Nephron (organoid): ENCODE data around the gene ILDR2.
A peak's percentile ranks its signal among the peaks of the same experiment; 100 is the strongest.

Experiments
- H3K27ac Mint-ChIP-seq, 3 experiments: 2 replicates each; pipeline ENCODE4 v1.8.0; 2020; ENCODE audit warnings: mixed read lengths in 3 of 3, mild to moderate bottlenecking in 2 of 3, moderate library complexity in 1 of 3
- H3K27me3 Mint-ChIP-seq: 2 replicates; pipeline ENCODE4 v1.8.0; 2021; ENCODE audit warnings: low read depth, mild to moderate bottlenecking, moderate library complexity, mixed read lengths
- H3K36me3 Mint-ChIP-seq: 2 replicates; pipeline ENCODE4 v1.8.0; 2020; ENCODE audit warnings: low read depth, mixed read lengths
- H3K4me1 Mint-ChIP-seq: 2 replicates; pipeline ENCODE4 v1.8.0; 2020; ENCODE audit warnings: mixed read lengths
- H3K4me3 Mint-ChIP-seq, 3 experiments: 2 replicates each; pipeline ENCODE4 v1.8.0; 2020; ENCODE audit warnings: mild to moderate bottlenecking in 3 of 3, mixed read lengths in 3 of 3, moderate library complexity in 2 of 3
- H3K9me3 Mint-ChIP-seq: 2 replicates; pipeline ENCODE4 v1.8.0; 2020; ENCODE audit warnings: mixed read lengths
- TF ChIP-seq, protein P1 (sequence below), 3 experiments: fragments of 200-600 bp; sonication (generic); IDR thresholded peaks; one replicate each; pipeline ENCODE4 v1.5.0; 2021; ENCODE audit warnings: antibody characterized with exemption in 3 of 3; ENCODE audit not compliant: unreplicated experiment in 3 of 3

The ILDR2 gene

DNA sequence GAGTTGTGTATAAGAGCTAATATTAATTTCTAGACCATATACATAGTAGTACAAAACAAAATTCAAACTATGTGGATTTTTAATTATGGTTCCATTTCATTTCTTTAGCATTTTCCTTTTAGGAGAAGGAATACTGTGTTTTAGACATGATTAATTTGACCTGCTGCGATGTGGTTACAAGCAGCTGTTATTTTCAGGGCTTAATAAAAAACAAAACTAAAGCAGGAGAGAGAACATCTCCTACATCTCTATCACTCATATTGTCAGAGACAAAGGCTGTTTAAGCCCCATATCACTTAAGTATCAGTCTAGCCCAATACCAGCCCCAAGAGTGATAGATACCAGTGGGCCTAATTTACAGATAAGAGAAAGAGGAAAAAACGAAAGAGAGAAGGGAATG lies 47.6 kb downstream of the ILDR2 start:
- Mint-ChIP-seq H3K9me3 (peaks cover 6% of the 10 kb centered on the region), H3K36me3 (peaks cover 5% of the 10 kb centered on the region), H3K27ac (no peak overlapping the region), H3K27me3 (peaks cover 14% of the 10 kb centered on the region), H3K4me1 (peaks cover 22% of the 10 kb centered on the region), H3K4me3 (no peak overlapping the region)
- TF ChIP-seq, protein P1, sequence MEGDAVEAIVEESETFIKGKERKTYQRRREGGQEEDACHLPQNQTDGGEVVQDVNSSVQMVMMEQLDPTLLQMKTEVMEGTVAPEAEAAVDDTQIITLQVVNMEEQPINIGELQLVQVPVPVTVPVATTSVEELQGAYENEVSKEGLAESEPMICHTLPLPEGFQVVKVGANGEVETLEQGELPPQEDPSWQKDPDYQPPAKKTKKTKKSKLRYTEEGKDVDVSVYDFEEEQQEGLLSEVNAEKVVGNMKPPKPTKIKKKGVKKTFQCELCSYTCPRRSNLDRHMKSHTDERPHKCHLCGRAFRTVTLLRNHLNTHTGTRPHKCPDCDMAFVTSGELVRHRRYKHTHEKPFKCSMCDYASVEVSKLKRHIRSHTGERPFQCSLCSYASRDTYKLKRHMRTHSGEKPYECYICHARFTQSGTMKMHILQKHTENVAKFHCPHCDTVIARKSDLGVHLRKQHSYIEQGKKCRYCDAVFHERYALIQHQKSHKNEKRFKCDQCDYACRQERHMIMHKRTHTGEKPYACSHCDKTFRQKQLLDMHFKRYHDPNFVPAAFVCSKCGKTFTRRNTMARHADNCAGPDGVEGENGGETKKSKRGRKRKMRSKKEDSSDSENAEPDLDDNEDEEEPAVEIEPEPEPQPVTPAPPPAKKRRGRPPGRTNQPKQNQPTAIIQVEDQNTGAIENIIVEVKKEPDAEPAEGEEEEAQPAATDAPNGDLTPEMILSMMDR (IDR thresholded peaks at IDR 0.05; ENCODE audit: unreplicated experiment in 3 of 3) = no peak

GRCh38 chr1:166925810-166926478 lies 49.4 kb downstream of the ILDR2 start:
- Mint-ChIP-seq H3K4me1 (peaks cover 22% of the 10 kb centered on the region), H3K4me3 (peak overlapping the region in 1 of 3 experiments; percentile 26), H3K27me3 (peaks cover 31% of the 10 kb centered on the region), H3K36me3 (peaks cover 5% of the 10 kb centered on the region), H3K9me3 (peaks cover 6% of the 10 kb centered on the region), H3K27ac (peak overlapping the region; percentile 44 to 82 (median 52))
- TF ChIP-seq, protein P1 (IDR thresholded peaks at IDR 0.05; ENCODE audit: unreplicated experiment in 3 of 3) = no peak

DNA sequence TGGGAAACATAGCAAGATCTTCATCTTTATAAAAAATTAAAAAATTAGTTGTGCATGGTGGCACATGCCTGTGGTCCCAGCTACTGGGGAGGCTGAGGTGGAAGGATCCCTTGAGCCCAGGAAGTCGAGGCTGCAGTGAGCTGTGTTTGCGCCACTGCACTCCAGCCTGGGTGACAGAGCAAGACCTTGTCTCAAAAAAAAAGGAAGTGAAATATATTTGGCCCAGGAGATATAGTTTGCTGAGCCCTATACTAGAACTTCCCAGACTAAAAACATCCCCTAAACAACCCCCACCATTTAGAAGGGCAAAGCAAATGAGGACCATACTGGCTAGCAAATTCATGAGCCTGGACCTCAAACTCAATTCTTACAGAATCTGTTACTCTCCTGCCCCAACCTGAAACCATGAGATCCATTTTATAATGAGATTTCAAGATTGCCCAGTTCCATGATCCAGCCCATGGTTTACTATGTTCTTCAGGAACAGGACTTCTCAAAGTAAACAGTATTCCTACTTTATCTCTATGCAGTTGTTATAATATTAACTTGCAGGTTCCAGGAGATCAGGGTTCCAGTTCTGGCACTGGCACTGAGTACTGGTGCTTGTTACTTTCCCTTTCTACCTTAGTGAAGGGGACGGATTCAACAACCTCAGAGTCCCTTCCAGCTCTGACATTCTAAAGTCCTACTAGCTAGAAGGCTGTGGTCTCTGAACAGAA lies 50.4 kb downstream of the ILDR2 start:
- peaks cover 6% of the 10 kb centered on the region for H3K9me3 Mint-ChIP-seq
- TF ChIP-seq, protein P1 (IDR thresholded peaks at IDR 0.05; ENCODE audit: unreplicated experiment in 3 of 3) = no peak
- H3K4me1 Mint-ChIP-seq = peaks cover 22% of the 10 kb centered on the region
- no peak overlapping the region for H3K4me3 Mint-ChIP-seq
- peaks cover 5% of the 10 kb centered on the region for H3K36me3 Mint-ChIP-seq
- peaks cover 39% of the 10 kb centered on the region for H3K27me3 Mint-ChIP-seq
- H3K27ac Mint-ChIP-seq = no peak overlapping the region

GRCh38 chr1:166920561-166921475 lies 54.5 kb downstream of the ILDR2 start:
- Mint-ChIP-seq H3K27ac (no peak overlapping the region), H3K27me3 (peaks cover 69% of the 10 kb centered on the region), H3K4me1 (peaks cover 5% of the 10 kb centered on the region), H3K36me3 (peaks cover 2% of the 10 kb centered on the region), H3K9me3 (no peaks in the 10 kb centered on the region), H3K4me3 (peak overlapping the region; percentile 79 to 81 (median 79))
- TF ChIP-seq, protein P1 (IDR thresholded peaks at IDR 0.05; ENCODE audit: unreplicated experiment in 3 of 3) = no peak

- H3K27me3 Mint-ChIP-seq = peaks cover 72% of the 10 kb centered on the region
Observed at GRCh38 chr1:166918956-166919316, 56.4 kb downstream of the ILDR2 start.

More at GRCh38 chr1:166918956-166919316, 56.4 kb downstream of the ILDR2 start:
- peak overlapping the region in 1 of 3 experiments; percentile 38 for H3K4me3 Mint-ChIP-seq
- H3K27ac Mint-ChIP-seq = no peak overlapping the region
- no peaks in the 10 kb centered on the region for H3K4me1 Mint-ChIP-seq
- TF ChIP-seq, protein P1 (IDR thresholded peaks at IDR 0.05; ENCODE audit: unreplicated experiment in 3 of 3) = no peak
- no peaks in the 10 kb centered on the region for H3K9me3 Mint-ChIP-seq
- H3K36me3 Mint-ChIP-seq = no peaks in the 10 kb centered on the region
